ENCODE results near the gene CGB2. TPM values are rescaled to one million over a fixed set of nuclear protein-coding genes. Genes with fewer than 3 reads are reported as not detected.
A peak's percentile ranks its signal among the peaks of the same experiment; 100 is the strongest.

CGB2 gene
- total and polyA plus RNA-seq, 4 experiments from 2014 or later, result not detected

GRCh38 chr19:49065905-49066512, 34.3 kb downstream of the CGB2 start:
- H3K27ac ChIP-seq (ENCODE audit: low read depth, low read length), result no peak overlapping the region
- CTCF ChIA-PET (ENCODE audit: partially characterized antibody), result interaction anchor here (1.4 kb wide), 1 partner anchor 40 kb away, joined by 3 read pairs; no protein-coding TSS in a partner anchor
- no peaks in the 10 kb centered on the region for H3K4me1 ChIP-seq (ENCODE audit: insufficient read depth, low read length)
- DNase-seq, result no peak
- no peaks in the 10 kb centered on the region for H3K36me3 ChIP-seq (ENCODE audit: insufficient read depth, low read length)
- POLR2A ChIA-PET (ENCODE audit: partially characterized antibody), result no interaction called here
- intact Hi-C loops (cut with micrococcal nuclease), result no loop called here
- H3K4me3 ChIP-seq (ENCODE audit: low read length in 2 of 2), result no peak overlapping the region
- peaks cover 7% of the 10 kb centered on the region for H3K27me3 ChIP-seq (ENCODE audit: insufficient read depth, low read length)
- Mint-ChIP-seq H3K4me1 (peaks cover 0 to 11% (median 0%) of the 10 kb centered on the region in 4 donors), H3K27ac (no peak overlapping the region), H3K27me3 (peaks cover 27 to 40% of the 10 kb centered on the region in 2 donors), H3K4me3 (no peak overlapping the region), H3K36me3 (no peaks in the 10 kb centered on the region), H3K9me3 (peaks cover 0 to 6% (median 3%) of the 10 kb centered on the region in 8 donors)
- no peaks in the 10 kb centered on the region for H3K9me3 ChIP-seq (ENCODE audit: control insufficient read depth in 1 of 2, low read length in 2 of 2)

DNA sequence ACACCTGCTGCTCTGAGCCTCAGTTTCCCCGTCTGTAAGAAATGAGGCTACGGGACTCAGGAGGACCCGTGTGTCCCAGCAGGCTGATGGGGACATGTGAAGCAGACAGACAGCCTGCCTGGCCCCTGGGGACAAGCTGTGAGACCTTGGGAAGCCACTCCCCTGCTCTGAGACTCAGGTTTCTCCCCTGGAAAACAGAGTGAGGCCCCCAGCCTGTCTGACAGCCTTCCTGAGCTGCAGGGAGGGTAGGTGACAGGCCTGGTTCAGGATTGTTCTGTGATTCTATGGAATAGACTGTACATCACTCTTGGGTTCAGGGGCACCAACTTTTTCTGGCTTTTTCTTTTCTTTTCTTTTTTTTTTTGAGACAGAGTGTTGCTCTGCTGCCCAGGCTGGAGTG, 35.9 kb downstream of the CGB2 start:
- Mint-ChIP-seq H3K27me3 (peaks cover 32 to 40% of the 10 kb centered on the region in 2 donors), H3K27ac (no peak overlapping the region), H3K4me3 (no peak overlapping the region), H3K9me3 (peaks cover 0 to 8% (median 3%) of the 10 kb centered on the region in 8 donors), H3K4me1 (peaks cover 0 to 11% (median 2%) of the 10 kb centered on the region in 4 donors), H3K36me3 (no peaks in the 10 kb centered on the region)
- POLR2A ChIA-PET (ENCODE audit: partially characterized antibody), result no interaction called here
- CTCF ChIA-PET (ENCODE audit: partially characterized antibody), result interaction anchor here (1.5 kb wide), 1 partner anchor 67 kb away, joined by 4 read pairs; no protein-coding TSS in a partner anchor
- no peak overlapping the region for H3K27ac ChIP-seq (ENCODE audit: low read depth, low read length)
- peaks cover 7% of the 10 kb centered on the region for H3K27me3 ChIP-seq (ENCODE audit: insufficient read depth, low read length)
- H3K36me3 ChIP-seq (ENCODE audit: insufficient read depth, low read length), result no peaks in the 10 kb centered on the region
- DNase-seq, result no peak
- H3K9me3 ChIP-seq (ENCODE audit: control insufficient read depth in 1 of 2, low read length in 2 of 2), result no peaks in the 10 kb centered on the region
- no peaks in the 10 kb centered on the region for H3K4me1 ChIP-seq (ENCODE audit: insufficient read depth, low read length)
- intact Hi-C loops (cut with micrococcal nuclease), result no loop called here
- H3K4me3 ChIP-seq (ENCODE audit: low read length in 2 of 2), result no peak overlapping the region

DNA sequence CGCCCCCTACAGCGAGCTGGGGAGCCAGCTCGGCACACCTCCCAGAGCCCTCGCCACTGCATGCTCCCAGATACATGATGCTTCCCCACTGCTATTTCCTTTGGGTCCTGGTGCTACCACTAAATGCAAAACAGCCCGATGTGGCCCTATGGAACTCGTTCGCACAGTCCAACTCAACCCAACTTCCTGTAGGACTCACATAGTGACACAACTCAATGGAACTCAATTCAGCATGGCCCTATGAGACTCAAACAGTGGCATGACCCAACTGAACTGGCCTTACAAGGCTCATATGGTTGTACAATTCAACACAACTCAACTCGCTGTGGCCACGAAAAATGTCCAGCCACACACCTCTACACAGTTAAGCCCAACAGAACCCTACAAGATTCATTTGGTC, 37.3 kb downstream of the CGB2 start:
- H3K27ac Mint-ChIP-seq, result no peak overlapping the region
- no peaks in the 10 kb centered on the region for H3K4me1 ChIP-seq (ENCODE audit: insufficient read depth, low read length)
- peaks cover 14% of the 10 kb centered on the region for H3K27me3 ChIP-seq (ENCODE audit: insufficient read depth, low read length)
- peaks cover 42 to 51% of the 10 kb centered on the region in 2 donors for H3K27me3 Mint-ChIP-seq
- no peak overlapping the region for H3K4me3 ChIP-seq (ENCODE audit: low read length in 2 of 2)
- intact Hi-C loops (cut with micrococcal nuclease), result no loop called here
- ChIA-PET CTCF (ENCODE audit: partially characterized antibody) (interaction anchor here (1.7 kb wide), 1 partner anchor 13 kb away, joined by 4 read pairs; no protein-coding TSS in a partner anchor), POLR2A (ENCODE audit: partially characterized antibody) (no interaction called here)
- no peak for DNase-seq
- peaks cover 0 to 11% (median 3%) of the 10 kb centered on the region in 8 donors for H3K9me3 Mint-ChIP-seq
- H3K4me3 Mint-ChIP-seq, result no peak overlapping the region
- H3K4me1 Mint-ChIP-seq, result peaks cover 5 to 20% (median 11%) of the 10 kb centered on the region in 4 donors
- no peaks in the 10 kb centered on the region for H3K9me3 ChIP-seq (ENCODE audit: control insufficient read depth in 1 of 2, low read length in 2 of 2)
- H3K27ac ChIP-seq (ENCODE audit: low read depth, low read length), result no peak overlapping the region
- H3K36me3 Mint-ChIP-seq, result no peaks in the 10 kb centered on the region
- H3K36me3 ChIP-seq (ENCODE audit: insufficient read depth, low read length), result no peaks in the 10 kb centered on the region

GRCh38 chr19:49070416-49070815, 38.7 kb downstream of the CGB2 start:
- CTCF ChIA-PET (ENCODE audit: partially characterized antibody), result interaction anchor here (1.0 to 1.7 kb wide), 3 partner anchors 14 to 77 kb away, joined by 3 to 4 read pairs (median 4); partner anchors contain the start of genes GYS1 and RUVBL2
- intact Hi-C loops (cut with micrococcal nuclease), result no loop called here
- POLR2A ChIA-PET (ENCODE audit: partially characterized antibody), result no interaction called here

DNA sequence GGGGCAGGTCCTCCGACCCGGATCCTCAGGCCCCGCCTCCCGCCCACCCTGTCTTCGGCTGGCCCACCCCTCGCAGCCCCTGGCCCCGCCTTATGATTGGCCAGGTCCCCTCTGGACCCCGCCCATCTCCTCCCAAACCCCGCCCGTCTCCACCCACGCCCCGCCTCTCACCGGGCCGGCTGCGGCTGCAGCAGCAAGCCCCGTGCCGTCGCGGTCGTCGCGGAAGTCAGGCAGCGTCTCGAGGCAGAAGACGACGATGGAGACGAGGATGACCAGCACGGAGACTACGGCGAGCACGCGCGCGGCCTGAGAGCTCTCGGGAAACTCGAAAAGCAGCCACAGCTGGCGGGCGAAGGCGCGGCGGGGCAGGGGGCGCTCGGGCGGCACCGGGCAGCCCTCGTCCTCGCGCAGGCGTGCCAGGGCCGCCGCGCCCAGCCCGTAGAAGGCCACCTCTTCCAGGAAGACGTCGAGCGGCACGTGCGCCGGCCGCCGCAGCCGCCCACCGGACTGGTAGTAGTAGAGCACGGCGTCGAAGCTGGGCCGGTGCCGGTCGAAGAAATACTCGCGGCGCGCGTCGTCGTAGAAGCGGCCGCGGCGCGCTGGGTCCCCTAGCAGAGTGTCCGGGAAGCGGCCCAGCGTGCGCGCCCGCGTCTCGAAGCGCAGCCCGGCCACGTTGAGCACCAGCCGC, 40.3 kb downstream of the CGB2 start:
- H3K27ac Mint-ChIP-seq, result peak overlapping the region in 2 of 7 donors; percentile 24 to 32
- Histone ChIP-seq H3K4me1 (ENCODE audit: insufficient read depth, low read length) (no peaks in the 10 kb centered on the region), H3K27ac (ENCODE audit: low read depth, low read length) (no peak overlapping the region), H3K36me3 (ENCODE audit: insufficient read depth, low read length) (no peaks in the 10 kb centered on the region), H3K9me3 (ENCODE audit: control insufficient read depth in 1 of 2, low read length in 2 of 2) (no peaks in the 10 kb centered on the region), H3K4me3 (ENCODE audit: low read length in 2 of 2) (no peak overlapping the region), H3K27me3 (ENCODE audit: insufficient read depth, low read length) (peaks cover 9% of the 10 kb centered on the region)
- peaks cover 0 to 11% (median 3%) of the 10 kb centered on the region in 8 donors for H3K9me3 Mint-ChIP-seq
- no peak for DNase-seq
- ChIA-PET POLR2A (ENCODE audit: partially characterized antibody) (no interaction called here), CTCF (ENCODE audit: partially characterized antibody) (no interaction called here)
- peak overlapping the region in 1 of 8 donors; percentile 21 for H3K4me3 Mint-ChIP-seq
- peaks cover 6 to 19% (median 12%) of the 10 kb centered on the region in 4 donors for H3K4me1 Mint-ChIP-seq
- intact Hi-C loops (cut with micrococcal nuclease), result no loop called here
- H3K27me3 Mint-ChIP-seq, result peaks cover 45 to 52% of the 10 kb centered on the region in 2 donors
- H3K36me3 Mint-ChIP-seq, result no peaks in the 10 kb centered on the region

More at GRCh38 chr19:49070416-49070815, 38.7 kb downstream of the CGB2 start:
- Histone ChIP-seq H3K9me3 (ENCODE audit: control insufficient read depth in 1 of 2, low read length in 2 of 2) (no peaks in the 10 kb centered on the region), H3K4me3 (ENCODE audit: low read length in 2 of 2) (no peak overlapping the region), H3K4me1 (ENCODE audit: insufficient read depth, low read length) (no peaks in the 10 kb centered on the region), H3K27me3 (ENCODE audit: insufficient read depth, low read length) (peaks cover 9% of the 10 kb centered on the region), H3K36me3 (ENCODE audit: insufficient read depth, low read length) (no peaks in the 10 kb centered on the region), H3K27ac (ENCODE audit: low read depth, low read length) (no peak overlapping the region)
- Mint-ChIP-seq H3K9me3 (peaks cover 0 to 11% (median 3%) of the 10 kb centered on the region in 8 donors), H3K4me1 (peaks cover 6 to 20% (median 13%) of the 10 kb centered on the region in 4 donors), H3K27me3 (peaks cover 49 to 57% of the 10 kb centered on the region in 2 donors), H3K4me3 (peak overlapping the region in 1 of 8 donors; percentile 28), H3K27ac (peak overlapping the region in 2 of 7 donors; percentile 24 to 47), H3K36me3 (no peaks in the 10 kb centered on the region)
- no peak for DNase-seq

DNA sequence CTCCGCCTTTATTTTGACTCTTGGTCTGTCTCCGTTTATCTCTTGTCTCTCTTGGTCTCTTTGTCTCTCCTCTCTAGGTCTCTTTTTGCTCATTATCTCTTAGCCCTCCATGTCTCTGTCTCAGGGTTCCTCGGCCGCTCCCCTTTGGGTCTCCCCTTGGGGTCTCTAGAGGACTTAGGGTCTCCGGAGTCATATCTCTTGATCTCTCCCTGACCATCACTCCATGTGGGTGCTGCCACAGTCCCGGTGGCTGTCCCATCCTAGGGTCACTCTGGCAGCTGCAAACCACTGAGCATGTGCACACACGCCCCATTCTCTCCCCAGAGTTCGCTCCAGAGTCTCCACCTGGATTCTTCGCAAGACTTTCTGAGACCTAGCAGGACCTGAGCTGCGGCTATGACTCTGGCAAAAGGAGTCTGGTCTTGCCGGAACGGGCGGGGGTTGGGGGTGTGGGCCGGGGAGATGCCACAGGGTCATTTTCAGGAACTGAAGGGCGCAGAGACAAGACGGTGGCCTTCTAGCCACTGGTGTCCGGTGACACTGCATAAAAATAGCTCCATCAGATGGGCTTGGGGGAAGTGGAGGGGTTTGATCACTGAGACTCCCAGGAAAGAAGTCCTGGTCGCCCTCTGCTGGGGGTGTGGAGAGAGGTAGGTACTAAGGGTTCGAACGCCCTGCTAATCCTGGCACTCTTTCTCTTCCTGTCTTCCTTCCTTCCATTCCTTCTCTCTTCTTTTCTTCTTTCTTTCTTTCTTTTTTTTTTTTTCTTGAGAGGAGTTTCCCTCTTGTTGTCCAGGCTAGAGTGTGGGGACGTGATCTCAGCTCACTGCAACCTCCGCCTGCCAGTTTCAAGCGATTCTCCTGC, 42.1 kb downstream of the CGB2 start:
- H3K36me3 ChIP-seq (ENCODE audit: insufficient read depth, low read length), result no peaks in the 10 kb centered on the region
- Mint-ChIP-seq H3K9me3 (peaks cover 0 to 11% (median 3%) of the 10 kb centered on the region in 8 donors), H3K27me3 (peaks cover 41 to 45% of the 10 kb centered on the region in 2 donors), H3K4me3 (peak overlapping the region in 5 of 8 donors; percentile 8 to 82 (median 60)), H3K4me1 (peaks cover 6 to 19% (median 12%) of the 10 kb centered on the region in 4 donors), H3K27ac (no peak overlapping the region), H3K36me3 (no peaks in the 10 kb centered on the region)
- peaks cover 9% of the 10 kb centered on the region for H3K27me3 ChIP-seq (ENCODE audit: insufficient read depth, low read length)
- intact Hi-C loops (cut with micrococcal nuclease), result no loop called here
- CTCF ChIA-PET (ENCODE audit: partially characterized antibody), result interaction anchor here (1.0 kb wide), 1 partner anchor 9 kb away, joined by 3 read pairs; no protein-coding TSS in a partner anchor
- no peaks in the 10 kb centered on the region for H3K9me3 ChIP-seq (ENCODE audit: control insufficient read depth in 1 of 2, low read length in 2 of 2)
- no peak for DNase-seq
- POLR2A ChIA-PET (ENCODE audit: partially characterized antibody), result no interaction called here
- H3K4me1 ChIP-seq (ENCODE audit: insufficient read depth, low read length), result no peaks in the 10 kb centered on the region
- H3K27ac ChIP-seq (ENCODE audit: low read depth, low read length), result no peak overlapping the region
- H3K4me3 ChIP-seq (ENCODE audit: low read length in 2 of 2), result no peak overlapping the region

Measured in CD4-positive, alpha-beta memory T cell (primary cell).